Gastrocnemius medialis (tissue), 4 donors: Measurements from ENCODE around the gene PRKD3. TPM values are rescaled to one million over a fixed set of nuclear protein-coding genes. Genes with fewer than 3 reads are reported as not detected.
"Not testable (repeated sequence)": the region's sequence is repeated elsewhere in the genome, so short reads cannot be mapped to it uniquely, and the experiment has no call there.

Experiments used
- ATAC-seq, 2 donors: fragments of 150-250 bp; one replicate each; pipeline ENCODE4 v1.9.1; 2016
- DNase-seq, 2 donors: peaks; one replicate each; pipeline ENCODE4 v3.0.0-alpha.2; 2019
- H3K27ac ChIP-seq, 4 donors: fragments of 200-600 bp; sonication (generic); 1 replicate in 1 of 4; 2 replicates in 3 of 4; pipeline ENCODE4 v1.5.1; 2016 to 2018; ENCODE audit warnings: mild to moderate bottlenecking in 2 of 4, moderate library complexity in 1 of 4
- H3K27me3 ChIP-seq, 3 donors: fragments of 200-600 bp; sonication (generic) in 2 of 3; 1 replicate in 1 of 3; 2 replicates in 2 of 3; pipeline versions ENCODE4 v1.5.1 to v1.6.0; 2016 to 2019; ENCODE audit warnings: mild to moderate bottlenecking in 1 of 3, moderate library complexity in 1 of 3
- H3K36me3 ChIP-seq, 2 donors: fragments of 200-600 bp; sonication (generic) in 1 of 2; one replicate each; pipeline ENCODE4 v1.5.1; 2017 to 2018
- H3K4me1 ChIP-seq, 2 donors: fragments of 200-600 bp; sonication (generic) in 1 of 2; one replicate each; pipeline ENCODE4 v1.5.1; 2016 to 2017; ENCODE audit warnings: mild to moderate bottlenecking in 2 of 2
- H3K4me3 ChIP-seq, 4 donors: fragments of 200-600 bp; sonication (generic) in 3 of 4; 1 replicate in 1 of 4; 2 replicates in 3 of 4; pipeline ENCODE4 v1.5.1; 2016 to 2019; ENCODE audit warnings: mild to moderate bottlenecking in 2 of 4
- H3K9me3 ChIP-seq, 3 donors: fragments of 200-600 bp; sonication (generic) in 2 of 3; 1 replicate in 1 of 3; 2 replicates in 2 of 3; pipeline ENCODE4 v1.5.1; 2016 to 2019
- CTCF ChIP-seq, 5 experiments: fragments of 450-650 bp in 3 of 5; fragments of 200-600 bp in 2 of 5; sonication (generic) in 2 of 5; IDR thresholded peaks in 4 of 5; conservative IDR thresholded peaks in 1 of 5; 1 replicate in 4 of 5; 2 replicates in 1 of 5; pipeline ENCODE4 v1.5.1; 2016 to 2019; ENCODE audit warnings: antibody characterized with exemption in 5 of 5, mild to moderate bottlenecking in 3 of 5, moderate library complexity in 3 of 5
- POLR2A ChIP-seq, 2 donors: fragments of 450-650 bp; IDR thresholded peaks; one replicate each; pipeline ENCODE4 v1.6.1; 2017; ENCODE audit warnings: antibody characterized with exemption in 2 of 2, mild to moderate bottlenecking in 2 of 2, moderate library complexity in 2 of 2
- in situ Hi-C, 4 donors: fragments of 200-750 bp; cut with MboI; loops; one replicate each; pipeline versions ENCODE4 v1.15.0 to v1.8.0; 2017; ENCODE audit warnings: low sequenced_read_pairs in 4 of 4
- intact Hi-C: fragments of 100-400 bp; cut with DNase I; formaldehyde crosslinking; loops from one replicate; pipeline ENCODE4 v1.15.1; 2023; ENCODE audit warnings: low total_unique reads
- total RNA-seq, 4 donors: library from RNA; depleted of rRNA; stranded (reverse); fragments of >200 nt; gene quantifications; one replicate each; pipeline versions ENCODE4 v1.1.0 to v1.2.3, GENCODE V29; 2016

PRKD3 gene
- total RNA-seq, 4 donors from 2014 or later = 11.0 to 34.4 (median 14.9) TPM

DNA sequence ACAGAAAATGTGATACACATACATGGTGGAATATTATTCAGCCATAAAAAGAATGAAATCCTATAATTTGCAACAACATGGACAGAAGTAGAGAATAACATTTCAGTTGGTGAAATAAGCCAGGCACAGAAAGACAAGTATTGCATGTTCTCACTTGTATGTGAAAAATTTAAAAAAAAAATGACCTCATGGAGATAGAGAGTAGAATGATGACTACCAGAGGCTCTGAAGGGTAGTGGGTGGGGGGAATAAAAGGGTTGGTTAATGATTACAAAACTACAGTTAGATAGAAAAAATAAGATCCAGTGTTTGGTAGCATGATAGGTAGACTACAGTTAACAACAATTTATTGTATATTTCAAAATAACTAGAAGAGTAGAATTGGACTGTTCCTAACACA lies 24.5 kb downstream of the PRKD3 start:
- Histone ChIP-seq H3K27me3 (no peaks in the 10 kb centered on the region), H3K27ac (no peak overlapping the region), H3K36me3 (no peaks in the 10 kb centered on the region), H3K4me3 (no peak overlapping the region), H3K9me3 (no peaks in the 10 kb centered on the region), H3K4me1 (peaks cover 4 to 5% of the 10 kb centered on the region in 2 donors)
- TF ChIP-seq CTCF (IDR thresholded peaks at IDR 0.05 in 4 of 5, conservative IDR thresholded peaks at IDR 0.05 in 1 of 5) (no peak), POLR2A (IDR thresholded peaks at IDR 0.05) (no peak)
- ATAC-seq (no peak), DNase-seq (no peak)
- intact Hi-C loops (no loop called here), in situ Hi-C loops (no loop called here)

DNA sequence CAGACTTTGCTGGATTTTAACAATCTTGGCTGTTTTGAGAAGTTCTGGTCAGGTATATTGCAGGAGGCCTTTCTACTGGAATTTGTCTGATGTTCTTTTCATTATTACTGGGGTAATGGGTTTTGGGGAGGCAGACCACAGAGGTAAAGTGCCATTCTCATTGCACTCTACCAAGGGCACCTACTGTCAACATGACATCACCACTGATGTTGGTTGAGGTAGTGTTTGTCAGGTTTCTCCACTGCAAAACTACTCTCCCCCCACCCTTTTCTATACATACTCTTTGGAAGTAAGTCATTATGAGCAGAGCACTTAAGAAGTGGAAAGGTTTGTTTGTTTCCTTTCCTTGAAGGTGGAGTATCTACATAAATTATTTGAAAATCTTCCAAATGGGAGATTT lies 27.0 kb downstream of the PRKD3 start:
- in situ Hi-C loops = no loop called here
- Histone ChIP-seq H3K27ac (no peak overlapping the region), H3K27me3 (no peaks in the 10 kb centered on the region), H3K36me3 (no peaks in the 10 kb centered on the region), H3K4me1 (peaks cover 4 to 5% of the 10 kb centered on the region in 2 donors), H3K4me3 (no peak overlapping the region), H3K9me3 (no peaks in the 10 kb centered on the region)
- ATAC-seq (no peak), DNase-seq (no peak)
- intact Hi-C loops = no loop called here
- TF ChIP-seq POLR2A (IDR thresholded peaks at IDR 0.05) = no peak
- no peak for TF ChIP-seq CTCF (IDR thresholded peaks at IDR 0.05 in 4 of 5, conservative IDR thresholded peaks at IDR 0.05 in 1 of 5)

GRCh38 chr2:37295469-37296073 lies 29.1 kb downstream of the PRKD3 start:
- TF ChIP-seq CTCF (IDR thresholded peaks at IDR 0.05 in 4 of 5, conservative IDR thresholded peaks at IDR 0.05 in 1 of 5) = no peak
- TF ChIP-seq POLR2A (IDR thresholded peaks at IDR 0.05) = no peak
- DNase-seq = no peak
- Histone ChIP-seq H3K27ac (no peak overlapping the region), H3K36me3 (peaks cover 0 to 15% of the 10 kb centered on the region in 2 donors), H3K9me3 (no peaks in the 10 kb centered on the region), H3K4me1 (no peaks in the 10 kb centered on the region), H3K27me3 (no peaks in the 10 kb centered on the region), H3K4me3 (no peak overlapping the region)
- intact Hi-C loops = no loop called here
- in situ Hi-C loops = no loop called here
- ATAC-seq = no peak

DNA sequence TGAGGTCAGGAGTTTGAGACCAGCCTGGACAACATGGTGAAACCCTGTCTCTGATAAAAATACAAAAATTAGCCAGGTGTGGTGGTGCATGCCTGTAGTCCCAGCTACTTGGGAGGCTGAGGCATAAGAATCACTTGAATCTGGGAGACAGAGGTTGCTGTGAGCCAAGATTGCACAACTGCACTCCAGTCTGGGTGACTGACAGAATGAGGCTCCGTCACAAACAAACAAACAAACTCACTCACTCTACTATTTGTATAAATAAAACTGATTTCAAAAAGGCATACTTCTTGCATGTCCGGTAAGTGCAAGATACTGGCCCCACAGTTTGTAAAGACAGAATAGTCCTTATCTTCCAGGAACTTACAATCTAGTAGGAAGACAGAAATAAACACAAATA lies 29.8 kb downstream of the PRKD3 start:
- in situ Hi-C loops, H3K9me3 ChIP-seq, ATAC-seq, H3K4me3 ChIP-seq, intact Hi-C loops, H3K27ac ChIP-seq, H3K27me3 ChIP-seq, H3K4me1 ChIP-seq, DNase-seq: not testable (repeated sequence)
- peaks cover 0 to 21% of the 10 kb centered on the region in 2 donors for H3K36me3 ChIP-seq

DNA sequence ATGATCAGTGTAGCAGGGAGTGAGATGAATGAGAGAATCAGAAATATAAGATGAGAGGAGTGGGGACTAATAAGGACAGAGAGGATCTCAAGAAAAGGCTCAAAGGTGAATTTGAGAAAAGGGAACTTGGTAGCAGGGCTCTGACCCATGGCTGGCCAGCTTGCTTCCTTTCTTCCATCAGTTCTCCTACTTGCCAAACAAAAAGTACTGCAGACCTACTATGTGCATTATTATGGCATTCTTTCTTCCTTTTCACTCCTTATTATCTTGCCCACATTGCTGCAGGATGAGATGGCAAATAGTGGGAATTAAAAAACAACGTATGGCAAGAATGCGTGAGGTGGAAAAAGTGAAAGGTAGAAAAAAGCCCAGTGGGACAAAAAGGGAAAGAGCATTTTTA lies 33.0 kb downstream of the PRKD3 start:
- peaks cover 0 to 41% of the 10 kb centered on the region in 2 donors for H3K36me3 ChIP-seq
- no peaks in the 10 kb centered on the region for H3K27me3 ChIP-seq
- in situ Hi-C loops = no loop called here
- no peak for ATAC-seq
- H3K4me3 ChIP-seq = no peak overlapping the region
- intact Hi-C loops = no loop called here
- no peaks in the 10 kb centered on the region for H3K4me1 ChIP-seq
- no peaks in the 10 kb centered on the region for H3K9me3 ChIP-seq
- H3K27ac ChIP-seq = no peak overlapping the region
- TF ChIP-seq POLR2A (IDR thresholded peaks at IDR 0.05) = no peak
- TF ChIP-seq CTCF (IDR thresholded peaks at IDR 0.05 in 4 of 5, conservative IDR thresholded peaks at IDR 0.05 in 1 of 5) = no peak
- no peak for DNase-seq
